NCI-H69 (cell line): ENCODE data around the gene ASRGL1.
"Not testable (repeated sequence)": the region's sequence is repeated elsewhere in the genome, so short reads cannot be mapped to it uniquely, and the experiment has no call there.

Experiments used
- DNase-seq: peaks from one replicate; lab custom pipeline; 2025; lab: John Stamatoyannopoulos, UW

The ASRGL1 gene

DNA sequence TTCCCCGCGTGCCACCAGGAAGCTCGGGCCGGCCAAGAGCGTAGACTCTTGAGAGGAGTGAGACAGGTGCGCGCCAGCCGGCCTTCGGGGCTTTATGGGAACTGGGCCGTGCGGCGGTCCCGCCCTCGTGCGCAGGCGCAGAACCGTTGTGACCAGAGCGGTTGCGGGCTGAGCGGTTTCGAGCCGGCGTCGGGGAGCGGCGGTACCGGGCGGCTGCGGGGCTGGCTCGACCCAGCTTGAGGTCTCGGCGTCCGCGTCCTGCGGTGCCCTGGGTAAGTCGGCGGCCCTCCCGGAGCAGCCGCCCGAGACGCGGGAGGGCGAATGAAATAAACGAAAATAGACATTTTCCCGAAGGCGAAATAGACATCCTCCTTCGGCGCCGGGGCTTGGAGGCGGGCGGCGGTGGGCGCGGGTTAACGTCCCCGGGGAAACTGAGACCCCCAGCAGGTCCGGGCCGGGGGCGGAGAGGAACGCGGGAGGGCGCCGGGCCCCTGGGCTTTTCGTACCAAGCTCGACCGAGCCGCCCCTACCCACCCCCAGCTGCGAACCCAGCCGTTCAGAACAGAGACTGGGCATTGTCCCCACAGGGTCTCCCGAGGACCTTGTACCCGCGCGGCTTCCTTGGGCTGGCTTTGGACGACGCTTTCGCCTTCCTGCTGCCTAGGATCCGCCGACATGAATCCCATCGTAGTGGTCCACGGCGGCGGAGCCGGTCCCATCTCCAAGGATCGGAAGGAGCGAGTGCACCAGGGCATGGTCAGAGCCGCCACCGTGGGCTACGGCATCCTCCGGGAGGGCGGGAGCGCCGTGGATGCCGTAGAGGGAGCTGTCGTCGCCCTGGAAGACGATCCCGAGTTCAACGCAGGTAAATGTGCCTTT is at the start of gene ASRGL1:
Gene ASRGL1, plus strand, starts transcription at position 146 of the 879 bp plus-strand sequence. Its CDS starts 530 bp downstream, at position 676.
- DNase-seq: peak; percentile 96

DNA sequence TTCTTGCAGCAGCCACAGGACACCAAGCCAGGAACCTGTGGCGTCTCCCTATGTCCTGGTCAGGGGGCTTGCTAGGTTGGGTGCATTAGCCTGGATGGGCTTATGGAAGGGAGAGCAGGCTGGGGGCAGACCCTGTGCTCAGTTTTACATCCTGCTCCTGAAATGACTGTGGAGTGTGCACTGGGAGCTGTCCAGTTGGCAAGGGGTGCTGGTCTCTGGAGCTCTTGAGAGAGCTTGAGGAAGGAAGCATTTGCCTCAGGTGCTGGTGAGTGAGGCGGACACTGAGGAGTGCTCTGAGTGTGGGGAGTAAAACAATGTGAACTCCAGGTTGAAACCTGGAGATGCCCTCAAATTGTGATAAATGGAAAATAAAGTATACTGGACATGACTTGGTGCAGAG is 41.7 kb upstream of the ASRGL1 start:
- DNase-seq: no peak

DNA sequence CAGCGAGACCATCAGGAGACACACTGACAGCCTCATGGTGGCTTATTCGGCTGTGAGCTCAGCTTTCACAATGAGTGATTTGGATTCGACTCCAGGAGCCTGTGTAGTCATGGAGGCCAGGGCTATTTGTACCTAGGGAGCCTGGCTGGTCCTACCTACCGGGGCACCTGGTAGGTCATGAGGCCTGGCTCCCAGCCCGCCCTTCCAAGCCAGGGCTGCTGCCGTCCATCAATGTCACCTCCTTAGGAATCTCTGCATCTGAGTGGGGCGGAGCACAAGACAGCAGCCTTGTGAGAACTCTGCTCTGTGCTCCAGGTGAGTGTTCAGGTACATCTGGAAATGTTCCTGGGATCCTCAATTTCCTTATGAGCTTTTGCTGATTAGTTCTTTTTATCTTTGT is 38.3 kb upstream of the ASRGL1 start, which contains the start of gene SCGB1D4:
Gene SCGB1D4, minus strand, starts transcription at position 101 of the 400 bp plus-strand sequence. Its CDS starts 65 bp downstream, at position 36.
- no peak for DNase-seq

DNA sequence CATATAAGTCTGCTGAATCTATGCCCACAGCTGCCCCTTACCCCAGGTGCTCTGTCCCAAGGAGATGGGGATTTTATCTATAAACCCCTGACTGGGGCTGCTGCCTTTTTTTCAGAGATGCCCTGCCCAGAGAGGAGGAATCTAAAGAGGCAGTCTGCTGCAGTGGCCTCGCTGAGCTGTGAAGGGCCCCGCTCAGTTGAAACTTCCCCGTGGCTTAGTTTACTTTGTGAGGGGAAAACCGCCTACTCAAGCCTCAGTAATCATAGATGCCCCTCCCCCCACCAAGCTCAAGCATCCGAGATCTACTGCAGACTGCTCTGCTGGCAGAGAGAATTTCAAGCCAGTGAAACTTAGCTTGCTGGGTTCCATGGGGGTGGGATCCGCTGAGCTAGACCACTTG is 31.0 kb upstream of the ASRGL1 start:
- DNase-seq: no peak

DNA sequence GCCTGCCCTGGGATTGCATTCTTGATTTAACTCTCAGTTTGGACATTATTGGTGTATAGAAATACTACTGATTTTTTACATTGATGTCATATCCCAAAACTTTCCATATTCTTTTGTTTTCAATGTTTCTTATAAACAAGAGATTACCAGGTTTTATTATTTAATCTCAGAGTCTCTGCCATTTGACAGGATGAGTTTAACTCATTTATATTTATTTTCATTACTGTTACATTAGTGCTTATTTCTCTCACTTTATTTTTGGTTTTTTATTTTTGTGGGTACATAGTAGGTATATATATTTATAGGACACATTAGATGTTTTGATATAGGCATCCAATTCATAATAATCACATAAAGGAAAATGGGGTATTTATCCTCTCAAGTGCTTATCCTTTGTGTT is 29.3 kb upstream of the ASRGL1 start:
- DNase-seq: no peak

DNA sequence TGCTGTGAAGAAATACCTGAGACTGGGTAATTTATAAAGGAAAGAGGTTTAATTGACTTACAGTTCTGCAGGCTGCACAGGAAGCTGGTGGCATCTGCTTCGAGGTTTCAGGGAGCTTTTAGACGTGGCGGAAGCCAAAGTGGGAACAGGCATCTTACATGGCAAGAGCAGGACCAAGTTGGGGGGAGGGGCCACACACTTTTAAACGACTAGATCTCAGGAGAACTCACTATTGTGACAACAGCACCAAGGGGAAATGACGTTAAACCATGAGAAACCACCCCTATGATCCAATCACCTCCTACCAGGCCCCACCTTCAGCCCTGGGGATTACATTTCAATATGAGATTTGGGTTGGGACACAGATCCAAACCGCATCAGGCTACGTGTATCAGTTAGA is 27.3 kb upstream of the ASRGL1 start:
- DNase-seq: no peak

DNA sequence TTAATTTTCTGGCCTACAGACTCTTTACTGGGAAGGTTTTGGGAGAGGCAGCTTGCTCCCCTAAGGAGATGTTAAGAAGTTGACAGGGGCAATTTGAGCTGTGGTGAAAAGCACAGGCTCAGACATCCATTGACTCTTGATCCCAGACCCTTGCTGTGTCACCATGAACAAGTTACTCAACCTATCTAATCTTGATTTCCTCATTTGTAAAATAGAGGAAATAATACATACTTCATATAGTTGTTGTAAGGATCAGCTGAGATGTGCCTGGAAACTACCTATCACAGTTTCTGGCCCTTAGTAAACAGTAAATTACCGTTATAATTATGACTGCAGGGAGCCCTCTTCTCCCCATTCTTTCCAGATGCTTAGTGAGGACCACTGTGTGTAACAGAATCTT is 21.8 kb upstream of the ASRGL1 start:
- peak; percentile 72 for DNase-seq

DNA sequence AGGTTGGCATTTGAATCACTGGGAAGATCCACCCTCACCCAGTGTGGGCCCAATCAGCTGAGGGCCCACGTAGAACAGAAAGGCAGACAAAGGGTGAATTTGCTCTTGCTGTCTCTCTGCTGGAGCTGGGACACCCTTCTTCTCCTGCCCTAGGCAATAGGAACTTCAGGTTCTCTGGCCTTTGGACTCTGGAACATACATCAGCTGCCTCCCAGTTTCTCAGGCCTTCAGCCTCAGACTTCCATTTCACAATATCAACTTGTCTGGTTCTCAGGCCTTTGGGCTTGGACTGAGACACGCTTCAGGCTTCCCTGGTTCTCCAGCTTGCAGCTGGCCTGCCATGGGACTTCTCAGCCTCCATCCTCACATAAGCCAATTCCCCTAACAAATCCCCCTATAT is 14.7 kb upstream of the ASRGL1 start:
- no peak for DNase-seq

DNA sequence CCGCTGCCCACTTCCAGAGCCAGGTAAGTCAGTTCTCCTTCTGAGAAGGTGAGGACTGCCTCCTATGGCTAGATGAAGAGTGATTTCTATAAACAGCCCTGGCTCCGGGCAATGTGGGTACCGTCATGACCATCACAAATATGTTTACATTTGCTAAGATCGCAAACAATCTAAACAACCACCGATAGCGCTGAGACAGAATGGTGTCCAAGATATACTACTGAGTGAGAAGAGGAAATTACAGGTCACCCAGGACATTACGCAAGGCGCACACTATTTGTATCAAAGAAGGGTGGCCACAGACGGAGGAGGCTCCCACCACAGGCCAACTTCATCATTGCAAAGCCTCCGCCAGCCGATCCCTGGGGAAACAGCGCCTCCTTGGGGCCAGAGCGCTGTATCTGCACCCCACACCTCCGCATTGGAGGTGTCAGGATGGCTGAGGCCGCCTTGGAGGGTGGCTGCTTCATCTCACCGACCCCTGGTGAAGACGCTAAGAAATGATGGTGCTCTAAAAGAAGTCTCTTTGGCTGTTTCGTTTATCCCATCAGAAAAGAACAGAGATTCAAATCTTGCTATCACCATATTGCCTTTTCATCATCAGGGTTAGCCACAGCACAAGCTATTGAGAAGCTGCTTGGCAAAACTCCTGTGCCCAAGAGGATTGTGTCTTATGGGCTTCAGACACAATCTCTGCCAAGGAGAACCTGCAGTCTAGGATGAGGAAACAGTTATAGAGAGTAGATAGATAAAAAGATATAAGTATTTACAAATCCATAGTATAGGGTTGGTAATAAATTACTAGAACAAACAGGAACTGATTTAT is 12.3 kb upstream of the ASRGL1 start:
- DNase-seq: peak; percentile 69

DNA sequence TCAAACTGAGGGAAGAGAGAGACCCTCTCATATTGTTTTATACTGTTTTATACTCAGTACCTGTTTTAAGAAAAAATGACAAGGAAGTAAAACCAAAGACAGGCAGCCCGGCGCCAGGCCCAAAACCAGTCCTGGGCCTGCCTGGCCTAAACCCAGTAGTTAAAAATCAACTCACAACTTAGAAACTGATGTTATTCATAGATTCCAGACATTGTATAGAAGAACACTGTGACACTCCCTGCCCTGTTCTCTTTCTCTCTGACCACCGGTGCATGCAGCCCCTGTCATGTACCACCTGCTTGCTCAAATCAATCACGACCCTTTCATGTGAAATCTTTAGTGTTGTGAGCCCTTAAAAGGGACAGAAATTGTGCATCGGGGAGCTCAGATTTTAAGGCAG is 11.5 kb upstream of the ASRGL1 start:
- DNase-seq: not testable (repeated sequence)

DNA sequence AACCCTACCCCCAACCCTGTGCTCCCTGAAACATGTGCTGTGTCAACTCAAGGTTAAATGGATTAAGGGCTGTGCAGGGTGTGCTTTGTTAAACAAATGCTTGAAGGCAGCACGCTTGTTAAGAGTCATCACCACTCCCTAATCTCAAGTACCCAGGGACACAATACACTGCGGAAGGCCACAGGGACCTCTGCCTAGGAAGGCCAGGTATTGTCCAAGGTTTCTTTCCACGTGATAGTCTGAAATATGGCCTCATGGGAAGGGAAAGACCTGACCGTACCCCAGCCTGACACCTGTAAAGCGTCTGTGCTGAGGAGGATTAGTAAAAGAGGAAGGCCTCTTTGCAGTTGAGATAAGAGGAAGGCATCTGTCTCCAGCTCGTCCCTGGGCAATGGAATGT is 10.5 kb upstream of the ASRGL1 start:
- not testable (repeated sequence) for DNase-seq

DNA sequence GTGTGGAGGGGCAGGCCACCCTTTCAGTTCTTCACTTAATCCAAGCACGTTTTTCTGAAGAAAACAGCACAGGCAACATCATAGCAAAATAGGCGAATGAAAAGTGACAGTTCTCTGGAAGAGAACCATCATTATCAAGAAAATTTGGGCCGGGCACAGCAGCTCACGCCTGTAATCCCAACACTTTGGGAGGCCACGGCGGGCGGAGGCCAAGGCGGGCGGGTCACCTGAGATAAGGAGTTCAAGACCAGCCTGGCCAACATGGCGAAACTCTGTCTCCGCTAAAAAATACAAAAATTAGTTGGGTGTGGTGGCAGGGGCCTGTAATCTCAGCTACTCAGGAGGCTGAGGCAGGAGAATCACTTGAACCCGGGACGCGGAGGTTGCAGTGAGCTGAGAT is 9.7 kb upstream of the ASRGL1 start:
- DNase-seq: not testable (repeated sequence)

DNA sequence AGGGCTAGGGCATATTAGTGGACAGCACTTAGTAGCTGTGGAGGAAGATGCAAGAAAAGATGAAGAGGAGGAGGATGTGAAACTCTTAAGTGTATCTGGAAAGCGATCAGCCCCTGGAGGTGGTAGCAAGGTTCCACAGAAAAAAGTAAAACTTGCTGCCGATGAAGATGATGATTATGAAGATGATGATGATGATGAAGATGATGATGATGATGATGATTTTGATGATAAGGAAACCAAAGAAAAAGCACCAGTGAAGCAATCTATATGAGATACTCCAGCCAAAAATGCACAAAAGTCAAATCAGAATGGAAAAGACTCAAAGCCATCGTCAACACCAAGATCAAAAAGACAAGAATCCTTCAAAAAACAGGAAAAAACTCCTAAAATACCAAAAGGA is 6.0 kb upstream of the ASRGL1 start:
- DNase-seq: not testable (repeated sequence)

DNA sequence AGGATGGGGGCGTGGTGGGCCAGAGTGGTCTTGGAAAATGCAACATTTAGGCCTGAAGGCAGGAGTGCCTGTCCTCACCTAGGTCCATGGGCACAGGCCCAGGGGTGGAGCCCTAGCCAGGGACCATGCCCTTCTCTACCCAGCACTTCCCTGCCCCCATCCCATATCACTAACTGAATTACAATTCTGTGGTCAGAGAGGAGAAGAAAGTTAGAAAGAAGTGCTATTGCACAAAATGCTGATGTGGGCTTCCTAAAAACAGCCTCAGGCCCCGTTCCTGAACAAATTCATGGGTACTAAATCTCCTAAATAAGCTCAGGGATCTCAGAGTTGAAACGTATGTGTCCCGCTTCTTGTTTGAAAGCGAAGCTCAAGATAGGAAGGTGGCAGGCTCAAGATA is 3.5 kb upstream of the ASRGL1 start:
- DNase-seq: no peak

DNA sequence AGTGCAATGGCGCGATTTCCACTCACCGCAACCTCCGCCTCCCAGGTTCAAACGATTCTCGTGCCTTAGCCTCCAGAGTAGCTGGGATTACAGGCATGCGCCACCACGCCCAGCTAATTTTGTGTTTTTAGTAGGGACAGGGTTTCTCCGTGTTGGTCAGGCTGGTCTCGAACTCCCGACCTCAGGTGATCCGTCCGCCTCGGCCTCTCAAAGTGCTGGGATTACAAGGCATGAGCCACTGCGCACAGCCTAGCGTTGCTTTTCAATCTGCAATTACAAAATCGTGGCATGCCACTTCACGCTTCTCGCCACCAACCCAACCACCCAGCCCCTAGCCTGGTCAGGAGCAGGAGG is 322 bp upstream of the ASRGL1 start:
- DNase-seq: not testable (repeated sequence)

DNA sequence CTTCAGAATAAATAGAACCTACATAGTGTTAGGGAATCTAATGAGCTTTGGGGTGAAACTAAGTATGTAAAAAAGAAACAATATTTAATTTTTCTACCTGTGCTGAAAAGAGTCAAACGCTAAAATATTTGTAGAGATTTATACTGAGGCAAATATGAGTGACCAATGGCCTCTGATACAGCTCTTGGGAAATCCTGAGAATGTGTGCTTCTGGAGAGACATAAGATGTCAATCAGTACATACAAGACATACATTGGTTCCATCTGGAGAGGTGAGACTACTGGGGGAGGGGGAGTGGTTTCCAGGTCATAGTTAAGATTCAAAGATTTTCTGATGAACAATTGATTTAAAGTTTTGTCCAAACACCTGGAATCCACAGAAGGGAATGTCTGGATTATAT is 970 bp downstream of the ASRGL1 start:
- peak; percentile 50 for DNase-seq

DNA sequence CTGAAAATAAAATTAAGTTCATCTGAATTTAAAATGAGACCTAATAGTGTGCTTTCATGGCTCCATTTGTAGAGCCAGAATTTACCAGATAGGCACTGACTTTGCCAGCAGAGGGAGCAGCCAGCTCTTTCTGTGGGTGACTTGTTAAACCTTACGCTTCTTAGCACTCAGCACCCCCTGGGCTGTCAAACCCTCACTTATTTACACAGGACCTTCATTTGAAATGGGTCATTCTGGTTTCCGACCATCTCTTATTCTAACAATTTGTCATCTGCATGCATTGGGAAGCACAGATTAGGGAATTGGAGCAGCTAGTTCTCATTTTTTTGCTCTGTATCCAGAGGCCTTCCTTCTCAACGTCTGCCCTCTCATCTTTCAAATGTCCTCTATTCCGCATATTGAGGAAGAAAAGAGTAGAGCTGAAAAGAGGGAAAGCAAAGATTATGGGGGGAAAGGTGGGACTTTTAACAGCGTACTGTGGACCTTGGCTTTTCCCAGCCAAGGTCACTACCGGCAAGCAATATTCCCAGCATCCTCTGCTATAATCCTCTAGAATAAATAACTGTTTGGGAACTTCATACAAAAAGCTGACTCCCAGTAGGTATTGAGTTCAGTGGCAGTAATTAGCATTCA is 3.1 kb downstream of the ASRGL1 start:
- peak; percentile 65 for DNase-seq

DNA sequence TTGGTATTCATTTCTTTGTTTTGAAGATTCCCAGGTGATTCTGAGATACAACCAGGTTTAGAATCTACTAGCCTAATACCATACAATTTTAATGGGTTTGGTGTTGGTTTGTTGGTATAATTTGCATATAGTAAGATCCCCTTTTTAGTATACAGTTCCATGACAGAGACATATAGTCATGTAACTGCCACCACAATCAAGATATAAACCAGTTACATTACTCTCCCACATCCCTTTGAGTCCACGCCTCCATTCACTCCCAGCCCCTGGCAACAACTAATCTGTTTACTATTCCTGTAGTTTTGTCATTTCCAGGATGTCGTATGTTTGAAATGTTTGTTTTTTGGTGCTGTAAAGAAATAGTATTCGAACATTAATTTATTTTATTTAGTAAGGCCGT is 4.3 kb downstream of the ASRGL1 start:
- no peak for DNase-seq

DNA sequence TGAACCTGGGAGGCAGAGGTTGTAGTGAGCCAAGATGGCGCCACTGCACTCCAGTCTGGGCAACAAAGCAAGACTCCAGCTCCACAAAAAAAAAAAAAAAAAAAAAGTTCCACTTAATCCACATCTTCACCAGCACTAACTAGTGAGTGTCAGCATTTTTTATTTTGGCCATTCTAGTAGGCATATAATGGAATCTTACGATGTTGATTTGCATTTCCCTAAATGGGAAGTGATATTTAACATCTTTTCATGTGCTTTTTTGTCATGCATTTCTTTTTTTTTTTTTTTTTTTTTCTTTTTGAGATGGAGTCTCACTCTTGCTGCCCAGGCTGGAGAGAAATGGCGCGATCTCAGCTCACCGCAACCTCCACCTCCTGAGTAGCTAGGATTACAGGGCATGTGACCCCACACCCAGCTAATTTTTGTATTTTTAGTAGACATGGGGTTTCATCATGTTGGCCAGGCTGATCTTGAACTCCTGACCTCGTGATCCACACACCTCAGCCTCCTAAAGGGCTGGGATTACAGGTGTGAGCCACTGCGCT is 6.5 kb downstream of the ASRGL1 start:
- not testable (repeated sequence) for DNase-seq

DNA sequence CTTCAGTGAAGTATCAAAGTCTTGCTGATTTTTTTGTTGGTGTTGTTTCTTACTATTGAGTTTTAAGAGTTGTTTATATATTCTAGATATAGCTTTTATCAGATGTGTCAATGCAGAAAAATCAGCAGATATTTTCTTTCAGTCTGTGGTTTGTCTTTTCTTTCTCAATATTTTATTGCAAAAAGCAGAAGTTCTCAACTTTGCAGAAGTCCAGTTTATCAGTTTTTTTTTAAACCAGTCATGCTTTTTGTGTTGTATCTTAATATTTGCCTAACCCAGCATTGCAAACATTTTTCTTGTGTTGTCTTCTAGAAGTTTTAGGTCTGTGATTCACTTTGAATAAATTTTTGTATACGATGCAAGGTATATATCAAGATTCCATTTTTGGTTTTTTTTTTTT is 7.0 kb downstream of the ASRGL1 start:
- DNase-seq: no peak

DNA sequence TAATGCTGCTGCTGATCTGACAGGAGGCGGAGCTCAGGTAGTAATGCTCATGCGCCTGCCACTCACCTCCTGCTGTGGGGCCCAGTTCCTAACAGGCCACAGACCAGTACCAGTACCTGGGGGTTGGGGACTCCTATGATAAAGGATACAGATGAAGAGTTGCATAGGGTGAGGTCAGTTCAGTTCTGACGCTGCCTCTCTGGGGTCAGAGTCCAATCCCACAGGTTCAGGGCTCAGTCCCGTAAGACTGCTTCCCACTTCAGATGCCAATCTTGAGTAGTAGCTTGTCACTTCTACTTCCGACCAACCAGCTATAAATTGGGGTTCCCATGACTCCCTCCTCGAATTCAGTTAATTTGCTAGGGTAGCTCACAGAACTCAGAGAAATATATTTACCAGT is 8.6 kb downstream of the ASRGL1 start:
- no peak for DNase-seq
